GM21423 (cell line): ENCODE measurements around the gene MTHFD1L.
"Not testable (repeated sequence)": the region's sequence is repeated elsewhere in the genome, so short reads cannot be mapped to it uniquely, and the experiment has no call there.

Experiments used
- ATAC-seq: cut with Tn5 transposase; IDR thresholded peaks from one replicate; pipeline ENCODE4 v1.9.1; 2021; ENCODE audit warnings: mild to moderate bottlenecking, moderate library complexity; ENCODE audit not compliant: unreplicated experiment

Gene MTHFD1L

DNA sequence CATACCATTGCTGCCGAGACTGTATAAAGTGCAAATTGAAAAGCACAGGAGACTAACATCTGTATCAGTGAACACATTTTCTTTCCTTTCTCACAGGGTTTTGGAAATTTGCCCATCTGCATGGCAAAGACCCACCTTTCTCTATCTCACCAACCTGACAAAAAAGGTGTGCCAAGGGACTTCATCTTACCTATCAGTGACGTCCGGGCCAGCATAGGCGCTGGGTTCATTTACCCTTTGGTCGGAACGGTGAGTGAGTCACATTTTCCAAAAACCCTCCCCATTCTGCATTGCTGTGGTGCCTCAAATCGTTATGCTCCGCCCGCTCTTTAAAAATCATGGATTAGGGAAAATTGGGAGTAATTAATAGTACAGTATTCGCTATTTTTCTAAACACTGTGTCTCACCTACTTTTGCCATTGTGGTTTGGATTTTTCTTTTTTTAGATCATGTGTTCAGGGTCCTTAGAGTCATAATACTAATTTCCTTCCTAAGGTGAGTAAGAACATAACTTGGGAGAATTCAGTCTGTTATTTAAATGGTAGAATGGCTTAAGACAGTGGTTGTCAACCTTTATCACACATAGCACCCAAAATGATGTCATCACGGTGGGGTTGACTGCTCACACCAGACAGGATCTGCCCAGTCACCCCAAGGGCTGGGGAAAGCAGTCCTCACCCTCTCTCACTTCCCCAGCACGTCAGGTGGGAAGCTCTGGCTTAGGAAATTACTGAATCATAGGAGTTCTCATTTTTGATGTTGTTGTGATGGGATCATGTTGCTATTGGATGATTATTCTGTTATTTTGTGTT, 171.6 kb downstream of the MTHFD1L start:
- ATAC-seq, result no peak

DNA sequence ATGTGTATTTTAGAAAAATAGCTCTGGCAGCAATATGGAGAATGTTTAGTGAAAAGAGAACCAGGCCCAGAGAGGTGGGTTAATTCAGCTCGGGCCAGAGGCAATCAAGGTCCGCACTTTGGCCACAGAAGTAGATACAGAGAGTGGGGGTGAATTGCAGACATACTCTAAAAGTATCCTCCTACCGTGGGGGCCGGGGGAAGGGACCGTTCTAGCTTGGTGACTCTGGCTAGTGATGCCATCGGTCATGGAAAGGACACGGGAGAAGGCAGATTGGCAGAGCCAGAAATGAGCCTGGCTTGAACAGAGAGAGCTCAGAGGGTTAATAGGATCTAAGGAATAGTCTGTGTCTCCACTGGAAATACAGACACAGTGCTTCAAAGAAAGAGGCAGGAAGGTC, 173.1 kb downstream of the MTHFD1L start:
- ATAC-seq, result no peak

DNA sequence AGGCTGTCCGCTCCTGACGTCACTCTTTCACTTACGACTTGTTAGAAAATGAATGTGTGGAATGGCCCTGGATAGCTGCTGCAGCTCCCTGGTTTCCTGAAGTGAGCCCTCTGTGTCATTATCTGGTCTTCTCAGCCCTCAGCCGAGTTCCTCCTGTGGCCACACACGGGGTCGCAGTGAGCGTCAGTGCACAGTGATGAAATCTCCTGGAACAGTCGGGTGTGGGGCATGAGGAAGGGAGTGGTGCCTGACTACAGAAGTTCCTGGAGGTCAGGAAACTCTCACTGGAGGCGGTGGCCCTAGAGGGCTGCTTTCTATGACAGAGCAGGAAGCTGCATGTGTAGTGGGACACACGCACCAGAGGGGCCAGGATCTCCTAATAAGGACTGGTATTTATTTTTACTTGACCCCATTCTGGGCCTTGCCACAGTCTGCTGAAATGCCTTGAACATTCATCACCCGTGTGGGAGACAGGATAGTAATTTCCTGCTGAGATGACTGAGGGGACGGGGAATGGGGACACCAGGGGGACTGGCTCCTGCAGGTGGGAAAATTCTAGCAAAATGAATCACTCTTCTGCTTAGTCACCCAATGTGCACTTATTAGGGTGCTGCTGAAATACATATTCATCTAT, 175.5 kb downstream of the MTHFD1L start:
- not testable (repeated sequence) for ATAC-seq

DNA sequence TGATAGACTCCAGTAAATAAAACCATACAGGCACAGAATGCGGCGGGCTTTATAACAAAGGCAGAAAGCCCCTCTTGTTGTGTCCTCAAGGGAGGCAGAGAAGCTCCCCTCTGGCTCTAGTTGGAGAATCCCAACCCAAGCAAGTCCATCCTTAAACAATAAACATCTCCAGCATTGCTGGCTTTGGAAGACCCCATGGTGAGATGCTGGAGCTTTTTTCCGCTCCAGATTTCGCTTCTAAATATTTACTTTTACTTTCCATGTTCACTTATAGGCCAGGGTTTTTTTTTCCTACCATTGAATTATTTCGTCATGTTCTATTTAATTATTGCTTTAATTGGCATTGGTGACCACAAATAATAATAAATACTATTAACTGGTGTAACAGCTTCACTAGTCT, 176.2 kb downstream of the MTHFD1L start:
- no peak for ATAC-seq

GRCh38 chr6:151042911-151043330, 177.4 kb downstream of the MTHFD1L start:
- ATAC-seq, result not testable (repeated sequence)

GRCh38 chr6:151043944-151044343, 178.4 kb downstream of the MTHFD1L start:
- ATAC-seq, result no peak

GRCh38 chr6:151044465-151045441, 179.3 kb downstream of the MTHFD1L start:
- ATAC-seq, result no peak

DNA sequence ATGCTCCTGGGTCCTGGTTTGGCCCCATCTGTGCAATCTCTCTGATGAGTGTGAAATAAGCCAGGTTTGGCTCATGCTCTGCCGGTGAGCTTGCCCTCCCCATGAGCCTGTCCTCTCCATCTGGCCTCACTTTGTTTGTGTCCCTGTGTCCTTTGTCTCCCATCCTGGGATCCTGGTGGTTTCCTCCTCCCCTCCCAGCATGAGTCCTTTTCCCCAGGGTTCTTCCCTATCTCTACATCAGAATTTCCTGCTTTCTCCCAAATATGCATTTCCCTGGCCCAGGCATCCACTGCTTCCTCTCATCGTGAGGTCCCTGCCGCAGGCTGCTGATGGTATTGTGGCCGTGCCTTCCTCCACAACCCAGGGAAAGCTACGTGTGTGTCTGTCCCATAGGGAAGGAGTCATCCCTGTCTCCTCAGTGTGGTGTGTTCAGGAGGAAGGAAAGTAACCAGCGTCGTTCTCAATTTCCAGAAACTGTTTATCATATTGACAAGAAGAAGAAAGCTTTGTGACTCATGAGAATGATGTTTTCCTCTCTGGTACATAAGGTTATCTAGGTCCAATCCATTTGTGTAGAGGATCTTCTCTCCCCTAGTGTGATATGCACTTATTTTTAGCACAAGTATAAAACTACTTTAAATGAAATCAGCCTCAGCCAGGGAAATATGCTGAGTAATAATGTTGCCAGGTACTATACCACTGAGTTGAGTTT, 180.2 kb downstream of the MTHFD1L start:
- not testable (repeated sequence) for ATAC-seq

GRCh38 chr6:151051164-151051563, 185.7 kb downstream of the MTHFD1L start:
- ATAC-seq, result no peak

GRCh38 chr6:151052021-151052646, 186.6 kb downstream of the MTHFD1L start:
- no peak for ATAC-seq

GRCh38 chr6:151054306-151054705, 188.8 kb downstream of the MTHFD1L start:
- no peak for ATAC-seq

GRCh38 chr6:151056230-151056907, 190.9 kb downstream of the MTHFD1L start:
- no peak for ATAC-seq

DNA sequence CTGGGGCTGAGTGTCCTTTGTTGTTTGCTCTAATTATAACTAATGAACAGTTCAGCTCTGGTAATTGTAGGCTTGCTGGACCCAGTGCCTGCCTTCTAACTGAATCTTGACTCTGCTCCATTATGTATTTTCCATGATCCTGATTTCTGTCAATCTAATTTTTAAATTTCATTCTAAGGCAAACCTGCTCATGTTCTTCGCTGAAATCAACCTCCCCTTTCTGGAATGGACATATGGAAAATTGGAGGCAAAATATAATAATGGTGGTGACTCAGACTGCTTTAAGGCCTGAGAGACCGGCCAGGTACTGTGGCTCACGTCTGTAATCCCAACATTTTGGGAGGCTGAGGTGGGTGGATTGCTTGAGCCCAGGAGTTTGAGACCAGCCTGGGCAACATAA, 191.6 kb downstream of the MTHFD1L start:
- ATAC-seq, result no peak

DNA sequence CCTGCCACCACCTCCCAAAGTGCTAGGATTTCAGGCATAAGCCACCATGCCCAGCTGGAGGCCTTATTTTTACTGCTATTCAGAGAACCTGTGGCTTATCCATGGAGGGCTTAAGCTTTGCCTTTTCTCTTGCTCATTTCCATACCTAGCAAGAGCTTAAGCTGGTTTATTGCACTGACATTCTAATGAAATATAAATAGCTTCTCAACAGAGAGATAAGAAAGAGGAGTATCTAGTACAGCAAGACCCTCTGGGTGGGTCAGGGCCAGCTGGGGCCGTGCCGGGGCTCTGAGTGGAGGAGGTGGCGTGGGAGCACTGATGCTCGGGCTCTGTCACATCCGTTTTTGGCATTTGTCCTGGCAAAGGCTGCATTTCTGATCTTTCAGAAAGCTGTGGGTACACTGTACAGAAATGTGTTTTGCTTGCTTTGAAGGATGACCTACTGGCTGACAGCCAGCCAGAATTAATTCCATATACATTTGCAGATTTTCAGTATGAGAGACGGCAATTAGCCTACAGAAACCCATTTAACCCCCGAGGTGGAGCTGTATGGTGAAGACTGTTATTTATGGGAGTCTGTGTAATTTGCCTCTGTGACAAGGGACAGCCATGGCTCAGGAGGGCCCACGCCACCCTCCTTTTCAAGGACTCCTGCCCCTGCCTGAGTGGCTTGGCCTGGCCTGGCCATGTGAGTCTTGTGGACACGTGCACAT, 192.7 kb downstream of the MTHFD1L start:
- ATAC-seq, result no peak

GRCh38 chr6:151059612-151060095, 194.2 kb downstream of the MTHFD1L start:
- no peak for ATAC-seq

DNA sequence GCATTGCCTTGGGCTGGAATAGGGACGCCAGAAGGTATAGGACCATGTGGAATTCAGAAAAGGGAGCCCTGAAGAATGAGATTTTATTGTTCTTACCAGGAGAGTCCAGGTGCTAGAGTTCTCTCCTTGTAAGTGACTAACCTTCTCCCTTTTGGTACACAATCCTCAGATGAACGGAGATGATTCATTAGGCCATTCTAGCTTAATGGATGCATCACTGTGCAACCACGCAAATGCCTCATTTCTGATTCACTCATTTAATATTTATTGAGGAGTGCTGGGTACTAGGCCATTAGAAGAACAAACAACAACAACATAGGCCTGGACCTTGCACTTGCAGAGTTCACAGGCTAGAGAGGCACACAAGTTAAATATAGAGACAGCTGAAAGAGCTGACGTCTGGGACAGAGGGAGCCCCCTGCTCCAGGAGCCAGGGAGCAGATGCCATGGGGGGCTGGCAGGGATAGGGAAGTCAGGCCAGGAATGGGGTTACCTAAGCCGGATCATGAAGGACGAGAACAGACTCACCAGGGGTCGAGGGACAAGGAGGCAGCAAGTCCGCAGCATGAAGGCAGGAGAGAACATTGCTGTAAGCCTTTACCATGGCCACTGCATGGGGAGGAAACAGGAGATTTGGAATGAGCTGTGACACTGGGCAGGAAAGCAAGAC, 194.7 kb downstream of the MTHFD1L start:
- no peak for ATAC-seq

GRCh38 chr6:151060766-151061531, 195.4 kb downstream of the MTHFD1L start:
- no peak for ATAC-seq
